Endothelial cell of umbilical vein (primary cell): ENCODE data around the gene MYCT1. TPM values are rescaled to one million over a fixed set of nuclear protein-coding genes. Genes with fewer than 3 reads are reported as not detected.

Experiments
- BruUV-seq: library from RNA; stranded (reverse); fragments of 400-500 nt; replicated peaks from 2 replicates; lab custom pipeline; 2021; lab: Mats Ljungman, UMichigan
- CTCF ChIA-PET: fragments of 300-600, 350-600 bp; sonication (Branson Sonifier 250); formaldehyde crosslinking; loops from one replicate; lab custom pipeline; 2021; ENCODE audit warnings: antibody characterized with exemption, inconsistent platforms; lab: Charles Lee
- POLR2A ChIA-PET: fragments of 300-600, 350-600 bp; sonication (Branson Sonifier 250); formaldehyde crosslinking; loops from one replicate; lab custom pipeline; 2021; ENCODE audit warnings: antibody characterized with exemption, inconsistent platforms; lab: Charles Lee
- DNase-seq: peaks from one replicate; pipeline ENCODE4 v3.0.0-alpha.2; 2011; ENCODE audit warnings: low read depth, low spot score
- FAIRE-seq: peaks from 2 replicates; lab custom pipeline; 2011; peaks lifted over from hg19 to GRCh38; lab: Jason Lieb, UNC
- H2AFZ ChIP-seq: 2 replicates; pipeline ENCODE4 v1.6.0; 2012; ENCODE audit warnings: low read depth, low read length, control low read depth, inconsistent platforms
- H3K27ac ChIP-seq: 2 replicates; pipeline ENCODE4 v1.5.1; 2011; ENCODE audit warnings: low read depth, mild to moderate bottlenecking, control low read depth, low read length, moderate library complexity; ENCODE audit not compliant: insufficient read depth
- H3K27me3 ChIP-seq, 2 experiments: 2 replicates each; pipeline versions ENCODE4 v1.6.0 to v1.6.1; 2011; ENCODE audit warnings: low read length in 2 of 2, mixed read lengths in 1 of 2; ENCODE audit not compliant: control insufficient read depth in 2 of 2, insufficient read depth in 2 of 2
- H3K36me3 ChIP-seq, 2 experiments: 2 replicates in 1 of 2; 3 replicates in 1 of 2; pipeline ENCODE4 v1.5.1; 2011; ENCODE audit warnings: low read length in 2 of 2, mild to moderate bottlenecking in 1 of 2, moderate library complexity in 1 of 2; ENCODE audit not compliant: control insufficient read depth in 2 of 2, insufficient read depth in 2 of 2; ENCODE audit errors: extremely low read depth in 1 of 2
- H3K4me1 ChIP-seq: 3 replicates; pipeline ENCODE4 v1.5.1; 2011; ENCODE audit warnings: mild to moderate bottlenecking, low read length; ENCODE audit not compliant: control insufficient read depth, insufficient read depth; ENCODE audit errors: extremely low read depth
- H3K4me2 ChIP-seq: 2 replicates; pipeline ENCODE4 v1.6.1; 2011; ENCODE audit warnings: low read length, control low read depth, mixed read lengths; ENCODE audit not compliant: insufficient read depth
- H3K4me3 ChIP-seq, 3 experiments: fragments of 200-600 bp in 1 of 3; sonication (generic), shearing (Covaris generic) in 1 of 3; replicated peaks in 1 of 3; 2 replicates each; pipeline ENCODE4 v1.5.1; 2011 to 2016; ENCODE audit warnings: control low read depth in 3 of 3, low read length in 3 of 3, mild to moderate bottlenecking in 2 of 3, inconsistent platforms in 1 of 3, low read depth in 1 of 3, moderate library complexity in 1 of 3; ENCODE audit not compliant: insufficient read depth in 1 of 3
- H3K79me2 ChIP-seq: 2 replicates; pipeline ENCODE4 v1.6.0; 2012; ENCODE audit warnings: low read length, inconsistent platforms; ENCODE audit not compliant: control insufficient read depth, insufficient read depth
- H3K9ac ChIP-seq: replicated peaks from 2 replicates; pipeline ENCODE3; 2011; ENCODE audit warnings: low read length, control low read depth; ENCODE audit not compliant: insufficient read depth; ENCODE audit errors: extremely low read depth
- H3K9me1 ChIP-seq: replicated peaks from 3 replicates; pipeline ENCODE4 v1.6.0; 2011; ENCODE audit warnings: mild to moderate bottlenecking, low read length; ENCODE audit not compliant: control insufficient read depth, insufficient read depth; ENCODE audit errors: extremely low read depth
- H3K9me3 ChIP-seq: replicated peaks from 2 replicates; pipeline ENCODE4 v1.5.1; 2012; ENCODE audit warnings: low read length, inconsistent platforms; ENCODE audit not compliant: control insufficient read depth, insufficient read depth
- H4K20me1 ChIP-seq: replicated peaks from 2 replicates; pipeline ENCODE3; 2011; ENCODE audit warnings: mild to moderate bottlenecking, low read length; ENCODE audit not compliant: control insufficient read depth, insufficient read depth; ENCODE audit errors: extremely low read depth
- EZH2 ChIP-seq: IDR thresholded peaks from 2 replicates; pipeline ENCODE4 v1.6.1; 2012; ENCODE audit warnings: borderline replicate concordance, low read depth, mild to moderate bottlenecking, moderate library complexity, low read length, inconsistent platforms; ENCODE audit not compliant: severe bottlenecking
- FOS ChIP-seq: IDR thresholded peaks from 2 replicates; pipeline ENCODE4 v1.6.1; 2011; ENCODE audit warnings: mild to moderate bottlenecking, low read length, moderate library complexity, borderline replicate concordance; ENCODE audit not compliant: insufficient read depth
- GATA2 ChIP-seq: IDR thresholded peaks from 2 replicates; pipeline ENCODE4 v1.7.0; 2011; ENCODE audit warnings: low read depth, mild to moderate bottlenecking, moderate library complexity, mixed read lengths, low read length; ENCODE audit not compliant: insufficient read length, insufficient read depth
- JUN ChIP-seq: IDR thresholded peaks from 2 replicates; pipeline ENCODE4 v1.6.1; 2011; ENCODE audit warnings: borderline replicate concordance, low read depth; ENCODE audit not compliant: insufficient read length, insufficient read depth
- MYC ChIP-seq: IDR thresholded peaks from one replicate; pipeline ENCODE4 v1.6.1; 2011; ENCODE audit warnings: mild to moderate bottlenecking, low read depth, low read length
- POLR2A ChIP-seq: IDR thresholded peaks from 2 replicates; pipeline ENCODE4 v1.6.1; 2012; ENCODE audit warnings: low read depth, mild to moderate bottlenecking, control low read depth, low read length
- POLR2AphosphoS5 ChIP-seq: IDR thresholded peaks from 2 replicates; pipeline ENCODE4 v1.6.1; 2012; ENCODE audit warnings: low read depth, mild to moderate bottlenecking, control low read depth, low read length, moderate library complexity; ENCODE audit not compliant: insufficient read depth
- dilution Hi-C: fragments of 300-500 bp; cut with MboI; formaldehyde crosslinking; loops from one replicate; pipeline ENCODE4 v1.15.0; 2019; ENCODE audit warnings: low sequenced_read_pairs; ENCODE audit not compliant: extremely low pct_ligation_motif_present
- intact Hi-C: fragments of 100-400 bp; cut with micrococcal nuclease; formaldehyde crosslinking; loops from one replicate; pipeline ENCODE4 v1.10.0; 2022
- polyA plus RNA-seq, 4 experiments: library from polyadenylated mRNA; depleted of rRNA in 3 of 4; stranded (reverse) in 3 of 4; unstranded in 1 of 4; fragments of >200 nt; gene quantifications; 2 replicates each; pipeline versions ENCODE4 v1.2.1 to v1.2.3, GENCODE V29; 2011 to 2012; ENCODE audit warnings: missing spikeins in 1 of 4
- total RNA-seq: library from RNA; stranded (reverse); gene quantifications from 2 replicates; pipeline ENCODE4 v1.2.3, GENCODE V29; 2021
- TF ChIP-seq, protein P1 (sequence below): IDR thresholded peaks from 2 replicates; pipeline ENCODE4 v1.6.1; 2011; ENCODE audit not compliant: insufficient read depth, insufficient read length
- TF ChIP-seq, protein P2 (sequence below), 2 donors: IDR thresholded peaks; 1 replicate in 1 of 2; 2 replicates in 1 of 2; pipeline ENCODE4 v1.5.1; 2011; ENCODE audit warnings: low read length in 2 of 2, mild to moderate bottlenecking in 2 of 2, moderate library complexity in 2 of 2, control low read depth in 1 of 2, inconsistent platforms in 1 of 2, low read depth in 1 of 2; ENCODE audit not compliant: insufficient read depth in 1 of 2; ENCODE audit errors: extremely low read depth in 1 of 2

Gene MYCT1
- total and polyA plus RNA-seq, 2 donors (not counting 3 experiments of a cell fraction or from before 2014, with no cell fraction given): 110 to 119 TPM

DNA sequence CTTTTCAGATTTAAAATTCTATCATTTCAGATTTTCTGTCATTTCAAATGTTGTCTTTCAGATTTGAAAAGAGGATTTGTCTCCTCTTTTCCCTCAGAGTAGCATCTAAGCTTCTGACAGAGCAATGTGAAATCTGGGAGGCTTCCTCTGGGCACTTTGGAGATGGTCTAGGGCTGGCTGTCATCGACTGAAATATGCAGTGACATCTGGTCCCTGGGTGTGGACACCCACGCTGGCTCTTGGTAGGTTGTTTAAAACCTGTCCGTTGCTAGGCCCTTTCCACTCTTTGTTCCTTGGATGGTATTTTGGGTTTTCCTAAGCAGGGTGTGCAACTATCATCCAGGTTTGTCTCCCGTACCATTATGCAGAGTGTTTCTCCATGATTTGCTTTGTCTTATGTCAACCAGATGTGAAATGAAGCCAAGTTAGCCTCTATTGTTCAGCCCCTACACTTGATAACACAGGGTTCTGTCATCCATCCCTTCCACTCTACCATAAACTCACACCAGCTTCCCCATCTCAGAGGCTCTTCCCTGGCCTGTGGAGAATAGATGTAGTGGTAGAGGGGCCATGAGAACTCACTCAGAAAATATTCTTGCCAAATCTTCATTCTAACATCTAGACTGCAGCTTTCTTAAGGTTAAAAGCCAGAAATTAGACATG is 47.9 kb downstream of the MYCT1 start:
- no peak for DNase-seq
- TF ChIP-seq GATA2: no peak
- no peak for TF ChIP-seq EZH2
- no peak for TF ChIP-seq POLR2A
- no peak for TF ChIP-seq JUN
- TF ChIP-seq MYC: no peak
- TF ChIP-seq FOS: no peak
- no peak for TF ChIP-seq POLR2AphosphoS5
- TF ChIP-seq, protein P1, sequence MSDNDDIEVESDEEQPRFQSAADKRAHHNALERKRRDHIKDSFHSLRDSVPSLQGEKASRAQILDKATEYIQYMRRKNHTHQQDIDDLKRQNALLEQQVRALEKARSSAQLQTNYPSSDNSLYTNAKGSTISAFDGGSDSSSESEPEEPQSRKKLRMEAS: no peak
- TF ChIP-seq, protein P2, sequence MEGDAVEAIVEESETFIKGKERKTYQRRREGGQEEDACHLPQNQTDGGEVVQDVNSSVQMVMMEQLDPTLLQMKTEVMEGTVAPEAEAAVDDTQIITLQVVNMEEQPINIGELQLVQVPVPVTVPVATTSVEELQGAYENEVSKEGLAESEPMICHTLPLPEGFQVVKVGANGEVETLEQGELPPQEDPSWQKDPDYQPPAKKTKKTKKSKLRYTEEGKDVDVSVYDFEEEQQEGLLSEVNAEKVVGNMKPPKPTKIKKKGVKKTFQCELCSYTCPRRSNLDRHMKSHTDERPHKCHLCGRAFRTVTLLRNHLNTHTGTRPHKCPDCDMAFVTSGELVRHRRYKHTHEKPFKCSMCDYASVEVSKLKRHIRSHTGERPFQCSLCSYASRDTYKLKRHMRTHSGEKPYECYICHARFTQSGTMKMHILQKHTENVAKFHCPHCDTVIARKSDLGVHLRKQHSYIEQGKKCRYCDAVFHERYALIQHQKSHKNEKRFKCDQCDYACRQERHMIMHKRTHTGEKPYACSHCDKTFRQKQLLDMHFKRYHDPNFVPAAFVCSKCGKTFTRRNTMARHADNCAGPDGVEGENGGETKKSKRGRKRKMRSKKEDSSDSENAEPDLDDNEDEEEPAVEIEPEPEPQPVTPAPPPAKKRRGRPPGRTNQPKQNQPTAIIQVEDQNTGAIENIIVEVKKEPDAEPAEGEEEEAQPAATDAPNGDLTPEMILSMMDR (IDR thresholded peaks at IDR 0.05; ENCODE audit: extremely low read depth in 1 of 2, insufficient read depth in 1 of 2, low read depth in 1 of 2, low read length in 2 of 2): no peak
- Histone ChIP-seq H3K4me1 (no peaks in the 10 kb centered on the region), H3K27ac (no peak overlapping the region), H4K20me1 (peaks cover 2% of the 10 kb centered on the region), H3K9me3 (no peaks in the 10 kb centered on the region), H3K4me2 (no peak overlapping the region), H2AFZ (no peak overlapping the region), H3K4me3 (no peak overlapping the region), H3K36me3 (no peaks in the 10 kb centered on the region), H3K27me3 (peaks cover 0 to 2% of the 10 kb centered on the region in 2 experiments), H3K9ac (no peak overlapping the region), H3K79me2 (no peaks in the 10 kb centered on the region), H3K9me1 (no peaks in the 10 kb centered on the region)
- ChIA-PET POLR2A (no interaction called here), CTCF (interaction anchor here (1.3 kb wide), 1 partner anchor 208 kb away, joined by 6 read pairs; no protein-coding TSS in a partner anchor)
- no TSS peak for BruUV-seq
- dilution Hi-C loops (no loop called here), intact Hi-C loops (no loop called here)
- no peak for FAIRE-seq
